B cell (primary cell): ENCODE results near the gene ARHGDIG. TPM values are rescaled to one million over a fixed set of nuclear protein-coding genes. Genes with fewer than 3 reads are reported as not detected.

Source experiments
- ATAC-seq: fragments of 200-7000 bp; cut with Tn5 transposase; one replicate; pipeline ENCODE4 v1.10.0; 2021; ENCODE audit warnings: low read depth, mild to moderate bottlenecking, moderate number of reproducible peaks, moderate library complexity
- CTCF ChIA-PET: fragments of 350-600 bp; sonication (Branson Sonifier 250); formaldehyde crosslinking; loops from one replicate; lab custom pipeline; 2021; ENCODE audit warnings: antibody characterized with exemption, inconsistent platforms; lab: Charles Lee
- POLR2A ChIA-PET: fragments of 350-600 bp; sonication (Branson Sonifier 250); formaldehyde crosslinking; loops from one replicate; lab custom pipeline; 2021; ENCODE audit warnings: antibody characterized with exemption; lab: Charles Lee
- DNase-seq: peaks from one replicate; pipeline ENCODE4 v3.0.0; 2013
- H2AFZ ChIP-seq: 2 replicates; pipeline ENCODE4 v1.6.1; 2012; ENCODE audit warnings: mild to moderate bottlenecking, low read depth, low read length; ENCODE audit not compliant: insufficient read depth, poor library complexity, severe bottlenecking
- H3K27ac ChIP-seq, 2 donors: 1 replicate in 1 of 2; 2 replicates in 1 of 2; pipeline ENCODE4 v1.5.1; 2012 to 2013; ENCODE audit warnings: low read length in 2 of 2, mild to moderate bottlenecking in 2 of 2, moderate library complexity in 1 of 2
- H3K27me3 ChIP-seq, 4 experiments: fragments of 200-600 bp in 1 of 4; sonication (generic) in 1 of 4; replicated peaks in 1 of 4; 1 replicate in 2 of 4; 2 replicates in 2 of 4; pipeline versions ENCODE4 v1.6.1 to v1.7.0; 2013 to 2016; ENCODE audit warnings: low read length in 3 of 4, mild to moderate bottlenecking in 2 of 4, mixed read lengths in 1 of 4, moderate library complexity in 1 of 4; ENCODE audit not compliant: insufficient read depth in 4 of 4, control insufficient read depth in 3 of 4; ENCODE audit errors: control extremely low read depth in 1 of 4
- H3K36me3 ChIP-seq, 2 experiments: replicated peaks in 1 of 2; 1 replicate in 1 of 2; 2 replicates in 1 of 2; pipeline versions ENCODE4 v1.6.1 to v1.7.1; 2013; ENCODE audit warnings: low read length in 1 of 2; ENCODE audit not compliant: insufficient read depth in 2 of 2, control insufficient read depth in 1 of 2; ENCODE audit errors: control extremely low read depth in 1 of 2, extremely low read depth in 1 of 2
- H3K4me1 ChIP-seq, 2 donors: fragments of 200-600 bp in 1 of 2; sonication (generic) in 1 of 2; 1 replicate in 1 of 2; 2 replicates in 1 of 2; pipeline versions ENCODE4 v1.5.1 to v1.6.1; 2013 to 2017; ENCODE audit warnings: low read length in 2 of 2; ENCODE audit not compliant: control insufficient read depth in 2 of 2, insufficient read depth in 2 of 2
- H3K4me2 ChIP-seq: replicated peaks from 2 replicates; pipeline ENCODE3; 2012; ENCODE audit warnings: mild to moderate bottlenecking, low read depth, low read length; ENCODE audit not compliant: poor library complexity, severe bottlenecking
- H3K4me3 ChIP-seq, 5 experiments: fragments of 200-600 bp in 1 of 5; sonication (generic) in 1 of 5; 1 replicate in 3 of 5; 2 replicates in 2 of 5; pipeline versions ENCODE4 v1.5.1 to v1.7.0; 2011 to 2016; ENCODE audit warnings: low read length in 4 of 5, mild to moderate bottlenecking in 4 of 5, low read depth in 2 of 5, control low read depth in 1 of 5, moderate library complexity in 1 of 5; ENCODE audit not compliant: insufficient read depth in 1 of 5; ENCODE audit errors: control extremely low read depth in 1 of 5, extremely low read depth in 1 of 5
- H3K79me2 ChIP-seq: fragments of 200-600 bp; sonication (generic); one replicate; pipeline ENCODE4 v1.6.0; 2016; ENCODE audit warnings: low read length; ENCODE audit not compliant: control insufficient read depth, insufficient read depth
- H3K9ac ChIP-seq: fragments of 200-600 bp; sonication (generic); 2 replicates; pipeline ENCODE4 v1.6.1; 2017; ENCODE audit warnings: mild to moderate bottlenecking, low read length, moderate library complexity
- H3K9me3 ChIP-seq, 3 donors: one replicate each; pipeline versions ENCODE4 v1.6.1 to v1.7.1; 2013; ENCODE audit warnings: low read length in 2 of 3; ENCODE audit not compliant: control insufficient read depth in 2 of 3, insufficient read depth in 1 of 3; ENCODE audit errors: control extremely low read depth in 1 of 3
- H4K20me1 ChIP-seq: 2 replicates; pipeline ENCODE4 v1.6.0; 2012; ENCODE audit warnings: mild to moderate bottlenecking, low read length; ENCODE audit not compliant: insufficient read depth, control insufficient read depth, poor library complexity, severe bottlenecking
- H3K27ac Mint-ChIP-seq: one replicate; pipeline ENCODE4 v1.8.0; 2021; ENCODE audit warnings: mixed read lengths
- H3K27me3 Mint-ChIP-seq: one replicate; pipeline ENCODE4 v1.8.0; 2021; ENCODE audit warnings: mixed read lengths
- H3K4me1 Mint-ChIP-seq: one replicate; pipeline ENCODE4 v1.8.0; 2021; ENCODE audit warnings: mixed read lengths
- H3K4me3 Mint-ChIP-seq: one replicate; pipeline ENCODE4 v1.8.0; 2021; ENCODE audit warnings: mixed read lengths
- H3K9me3 Mint-ChIP-seq: one replicate; pipeline ENCODE4 v1.8.0; 2022; ENCODE audit warnings: mixed read lengths; ENCODE audit not compliant: insufficient read depth
- EZH2 ChIP-seq: IDR thresholded peaks from 2 replicates; pipeline ENCODE4 v1.6.1; 2012; ENCODE audit warnings: borderline replicate concordance, low read depth, mild to moderate bottlenecking, moderate library complexity, low read length; ENCODE audit not compliant: insufficient read depth, poor library complexity, severe bottlenecking
- WGBS: methylation state at CpG from one replicate; pipeline ENCODE4 v1.1.5; 2013; ENCODE audit warnings: missing lambda C conversion rate; ENCODE audit not compliant: insufficient coverage; 5-methylcytosine and 5-hydroxymethylcytosine counted together
- intact Hi-C: fragments of 100-400 bp; cut with micrococcal nuclease; formaldehyde crosslinking; loops from one replicate; pipeline ENCODE4 v1.10.0; 2022
- polyA plus RNA-seq: library from polyadenylated mRNA; depleted of rRNA; stranded (reverse); fragments of >200 nt; gene quantifications from 2 replicates; pipeline ENCODE4 v1.2.3, GENCODE V29; 2012
- total RNA-seq, 2 donors: library from RNA; stranded (reverse); fragments of 120-200 nt in 1 of 2; gene quantifications; 1 replicate in 1 of 2; 2 replicates in 1 of 2; pipeline versions ENCODE4 v1.2.3 to v1.2.4, GENCODE V29; 2013 to 2022
- TF ChIP-seq, protein P1 (sequence below): fragments of 200-600 bp; IDR thresholded peaks from one replicate; pipeline ENCODE4 v1.8.0; 2022; ENCODE audit warnings: antibody characterized with exemption, mild to moderate bottlenecking

Gene ARHGDIG
- total and polyA plus RNA-seq, 2 donors (not counting 1 experiment from before 2014, with no cell fraction given): 0.64 TPM; not detected in 1

DNA sequence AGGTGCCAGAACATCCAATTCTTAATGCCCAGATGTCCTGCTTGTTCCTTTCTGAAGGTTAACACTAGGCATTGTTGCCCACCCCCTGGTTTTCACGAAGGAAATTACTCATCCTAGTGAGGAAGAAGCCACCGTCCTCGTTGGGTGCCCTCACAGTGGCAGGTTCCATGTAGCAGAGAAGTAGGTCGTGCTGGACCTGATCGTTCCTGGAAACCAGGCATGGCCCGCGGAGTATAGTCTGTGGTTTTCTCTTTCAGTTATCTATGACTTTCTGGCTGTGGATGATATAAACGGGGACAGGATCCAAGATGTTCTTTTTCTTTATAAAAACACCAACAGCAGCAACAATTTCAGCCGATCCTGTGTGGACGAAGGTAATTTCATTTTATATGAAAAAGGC, 21.2 kb upstream of the ARHGDIG start:
- no peaks in the 10 kb centered on the region for H3K4me1 Mint-ChIP-seq
- intact Hi-C loops: no loop called here
- CTCF ChIA-PET: no interaction called here
- WGBS: 85% methylated on average over 4 of the region's 10 CpGs
- Histone ChIP-seq H3K79me2 (no peaks in the 10 kb centered on the region), H3K9ac (no peak overlapping the region), H3K4me3 (no peak overlapping the region), H4K20me1 (no peaks in the 10 kb centered on the region), H3K36me3 (peaks cover 0 to 46% of the 10 kb centered on the region in 2 experiments), H2AFZ (no peak overlapping the region), H3K27ac (no peak overlapping the region), H3K4me1 (no peaks in the 10 kb centered on the region), H3K27me3 (no peaks in the 10 kb centered on the region), H3K9me3 (no peaks in the 10 kb centered on the region), H3K4me2 (no peak overlapping the region)
- ATAC-seq (no peak), DNase-seq (no peak)
- no peak overlapping the region for H3K27ac Mint-ChIP-seq
- TF ChIP-seq, protein P1, sequence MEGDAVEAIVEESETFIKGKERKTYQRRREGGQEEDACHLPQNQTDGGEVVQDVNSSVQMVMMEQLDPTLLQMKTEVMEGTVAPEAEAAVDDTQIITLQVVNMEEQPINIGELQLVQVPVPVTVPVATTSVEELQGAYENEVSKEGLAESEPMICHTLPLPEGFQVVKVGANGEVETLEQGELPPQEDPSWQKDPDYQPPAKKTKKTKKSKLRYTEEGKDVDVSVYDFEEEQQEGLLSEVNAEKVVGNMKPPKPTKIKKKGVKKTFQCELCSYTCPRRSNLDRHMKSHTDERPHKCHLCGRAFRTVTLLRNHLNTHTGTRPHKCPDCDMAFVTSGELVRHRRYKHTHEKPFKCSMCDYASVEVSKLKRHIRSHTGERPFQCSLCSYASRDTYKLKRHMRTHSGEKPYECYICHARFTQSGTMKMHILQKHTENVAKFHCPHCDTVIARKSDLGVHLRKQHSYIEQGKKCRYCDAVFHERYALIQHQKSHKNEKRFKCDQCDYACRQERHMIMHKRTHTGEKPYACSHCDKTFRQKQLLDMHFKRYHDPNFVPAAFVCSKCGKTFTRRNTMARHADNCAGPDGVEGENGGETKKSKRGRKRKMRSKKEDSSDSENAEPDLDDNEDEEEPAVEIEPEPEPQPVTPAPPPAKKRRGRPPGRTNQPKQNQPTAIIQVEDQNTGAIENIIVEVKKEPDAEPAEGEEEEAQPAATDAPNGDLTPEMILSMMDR: no peak
- no peak for TF ChIP-seq EZH2
- H3K9me3 Mint-ChIP-seq: no peaks in the 10 kb centered on the region
- no peak overlapping the region for H3K4me3 Mint-ChIP-seq
- POLR2A ChIA-PET: no interaction called here
- no peaks in the 10 kb centered on the region for H3K27me3 Mint-ChIP-seq

DNA sequence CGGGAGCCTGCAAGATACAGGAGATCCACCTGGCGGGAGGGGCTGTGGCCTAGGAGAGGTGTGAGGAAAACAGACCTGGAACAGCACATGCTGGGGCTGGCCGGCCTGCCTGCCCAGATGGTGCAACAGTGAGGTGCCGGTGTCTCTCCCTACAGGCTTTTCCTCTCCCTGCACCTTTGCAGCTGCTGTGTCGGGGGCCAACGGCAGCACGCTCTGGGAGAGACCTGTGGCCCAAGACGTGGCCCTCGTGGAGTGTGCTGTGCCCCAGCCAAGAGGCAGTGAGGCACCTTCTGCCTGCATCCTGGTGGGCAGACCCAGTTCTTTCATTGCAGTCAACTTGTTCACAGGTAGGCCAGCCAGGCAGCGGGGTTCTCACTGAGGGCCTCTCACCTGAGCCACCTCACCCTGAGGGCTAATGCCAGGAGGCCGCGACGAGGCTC, 20.6 kb upstream of the ARHGDIG start:
- H3K9me3 Mint-ChIP-seq: no peaks in the 10 kb centered on the region
- WGBS: 91% methylated on average over 13 of the region's 13 CpGs
- POLR2A ChIA-PET: no interaction called here
- Histone ChIP-seq H3K9me3 (no peaks in the 10 kb centered on the region), H3K4me1 (no peaks in the 10 kb centered on the region), H4K20me1 (no peaks in the 10 kb centered on the region), H3K4me2 (no peak overlapping the region), H3K9ac (no peak overlapping the region), H3K27ac (no peak overlapping the region), H3K36me3 (peaks cover 0 to 40% of the 10 kb centered on the region in 2 experiments), H2AFZ (no peak overlapping the region), H3K79me2 (no peaks in the 10 kb centered on the region), H3K4me3 (no peak overlapping the region), H3K27me3 (no peaks in the 10 kb centered on the region)
- no peak overlapping the region for H3K27ac Mint-ChIP-seq
- H3K27me3 Mint-ChIP-seq: no peaks in the 10 kb centered on the region
- intact Hi-C loops: no loop called here
- CTCF ChIA-PET: no interaction called here
- H3K4me3 Mint-ChIP-seq: no peak overlapping the region
- no peak for TF ChIP-seq EZH2
- TF ChIP-seq, protein P1: no peak
- DNase-seq: no peak
- no peak for ATAC-seq
- no peaks in the 10 kb centered on the region for H3K4me1 Mint-ChIP-seq
